GM23248 (cell line): ENCODE results near the gene SH3D19.

Experiments used
- EZH2 ChIP-seq: fragments of 200-600 bp; sonication (generic); IDR thresholded peaks from 2 replicates; pipeline ENCODE4 v1.6.1; 2018; ENCODE audit warnings: antibody characterized with exemption, mild to moderate bottlenecking; ENCODE audit not compliant: insufficient read depth, poor library complexity, severe bottlenecking
- EZH2phosphoT487 ChIP-seq: fragments of 200-600 bp; sonication (generic); IDR thresholded peaks from 2 replicates; pipeline ENCODE4 v1.6.1; 2018; ENCODE audit warnings: antibody characterized with exemption, moderate library complexity, mild to moderate bottlenecking, low read depth; ENCODE audit not compliant: insufficient read depth

GRCh38 chr4:151231915-151232595 is 93.3 kb downstream of the SH3D19 start:
- no peak for TF ChIP-seq EZH2
- TF ChIP-seq EZH2phosphoT487 = no peak
